Left ventricle myocardium superior (tissue), 1 donor: ENCODE measurements around the gene NEU1. TPM values are rescaled to one million over a fixed set of nuclear protein-coding genes. Genes with fewer than 3 reads are reported as not detected.

Source experiments
- total RNA-seq: library from RNA; stranded (reverse); fragmentation: NEBNext Ultra II Directional; extraction: Animal tissue kit (Norgen Biotek cat#: 25700); gene quantifications from one replicate; pipeline ENCODE4 v1.2.1, GENCODE V29; 2021
- donor health status: DM: no; HTN: yes; CAD: no; lungs with severe emphysema.

The NEU1 gene
- total RNA-seq, 1 donor from 2014 or later = 24.9 TPM

Other genes with a start within 250 kb of the NEU1 start
- gene AIF1, start 247.6 kb downstream of the NEU1 start, total RNA-seq = 15.5 TPM
- 76.9 TPM for gene PRRC2A, start 242.1 kb downstream of the NEU1 start, total RNA-seq
- gene BAG6, start 210.2 kb downstream of the NEU1 start, total RNA-seq = 283 TPM
- 2.4 TPM for gene APOM, start 206.9 kb downstream of the NEU1 start, total RNA-seq
- gene C6orf47, start 202.0 kb downstream of the NEU1 start, total RNA-seq = 18.6 TPM
- gene GPANK1, start 197.8 kb downstream of the NEU1 start, total RNA-seq = 19.2 TPM
- gene CSNK2B, start 196.7 kb downstream of the NEU1 start, total RNA-seq = 111 TPM
- 3.9 TPM for gene LY6G5B, start 192.8 kb downstream of the NEU1 start, total RNA-seq
- 1.8 TPM for gene LY6G5C, start 181.8 kb downstream of the NEU1 start, total RNA-seq
- 29.0 TPM for gene ABHD16A, start 159.5 kb downstream of the NEU1 start, total RNA-seq
- gene LY6G6F, start 156.0 kb downstream of the NEU1 start, total RNA-seq = not detected
- not detected for gene LY6G6D, start 147.5 kb downstream of the NEU1 start, total RNA-seq
- gene LY6G6C, start 141.1 kb downstream of the NEU1 start, total RNA-seq = not detected
- gene MPIG6B, start 139.4 kb downstream of the NEU1 start, total RNA-seq = 0.52 TPM
- 27.6 TPM for gene DDAH2, start 133.5 kb downstream of the NEU1 start, total RNA-seq
- gene CLIC1, start 126.3 kb downstream of the NEU1 start, total RNA-seq = 77.4 TPM
- gene MSH5, start 122.8 kb downstream of the NEU1 start, total RNA-seq = 1.3 TPM
- gene SAPCD1, start 100.2 kb downstream of the NEU1 start, total RNA-seq = 0.47 TPM
- 12.8 TPM for gene VWA7, start 85.5 kb downstream of the NEU1 start, total RNA-seq
- gene VARS1, start 67.1 kb downstream of the NEU1 start, total RNA-seq = 22.5 TPM
- 20.1 TPM for gene LSM2, start 55.9 kb downstream of the NEU1 start, total RNA-seq
- gene HSPA1L, start 47.5 kb downstream of the NEU1 start, total RNA-seq = 2.0 TPM
- gene HSPA1A, start 47.3 kb downstream of the NEU1 start, total RNA-seq = 341 TPM
- gene HSPA1B, start 35.1 kb downstream of the NEU1 start, total RNA-seq = 233 TPM
- not detected for gene SLC44A4, start 16.2 kb upstream of the NEU1 start, total RNA-seq
- 17.1 TPM for gene EHMT2, start 34.9 kb upstream of the NEU1 start, total RNA-seq
- 3.3 TPM for gene ZBTB12, start 39.3 kb upstream of the NEU1 start, total RNA-seq
- 5.8 TPM for gene C2, start 64.9 kb upstream of the NEU1 start, total RNA-seq
- gene CFB, start 83.3 kb upstream of the NEU1 start, total RNA-seq = 39.6 TPM
- 42.0 TPM for gene NELFE, start 96.2 kb upstream of the NEU1 start, total RNA-seq
- gene SKIC2, start 96.4 kb upstream of the NEU1 start, total RNA-seq = 31.5 TPM
- gene DXO, start 109.3 kb upstream of the NEU1 start, total RNA-seq = 11.5 TPM
- 96.3 TPM for gene C4A, start 119.2 kb upstream of the NEU1 start, total RNA-seq
- 84.0 TPM for gene C4B, start 152.0 kb upstream of the NEU1 start, total RNA-seq
- gene CYP21A2, start 175.6 kb upstream of the NEU1 start, total RNA-seq = 0.52 TPM
- 64.1 TPM for gene TNXB, start 246.5 kb upstream of the NEU1 start, total RNA-seq